ENCODE data around the gene WWTR1. TPM values are rescaled to one million over a fixed set of nuclear protein-coding genes. Genes with fewer than 3 reads are reported as not detected.
A peak's percentile ranks its signal among the peaks of the same experiment; 100 is the strongest.

The WWTR1 gene
- total and polyA plus RNA-seq, 2 of the 4 experiments (the other 2 are of a cell fraction) = 38.9 to 65.3 TPM

DNA sequence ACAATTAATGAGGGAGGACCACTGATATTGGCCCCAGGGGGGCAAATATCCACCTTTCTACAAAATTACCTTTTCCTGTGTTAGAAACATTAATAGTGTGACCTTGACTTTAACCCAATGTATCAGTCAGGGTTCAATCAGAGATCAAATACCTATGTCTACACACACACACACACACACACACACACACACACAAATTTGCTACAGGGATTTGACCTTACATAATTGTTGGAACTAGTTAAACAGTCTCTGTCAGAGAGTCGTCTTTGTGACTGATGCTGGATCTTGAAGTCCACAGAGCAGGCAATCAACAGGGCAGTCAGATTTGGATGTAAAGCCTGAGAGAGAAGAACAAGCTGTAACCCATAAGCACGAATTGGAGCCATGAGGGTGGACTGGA is 150.9 kb downstream of the WWTR1 start:
- peaks cover 15% of the 10 kb centered on the region for H3K4me1 ChIP-seq (ENCODE audit: control insufficient read depth, insufficient read depth, low read length)
- H3K14ac ChIP-seq (replicated peaks; ENCODE audit: low read depth, low read length) = peak overlapping the region; percentile 67; the same call in 1 of the 2 replicates
- ATAC-seq (ENCODE audit: low read depth) (peak; percentile 6), DNase-seq (no peak)
- no peak overlapping the region for H3K4me2 ChIP-seq (ENCODE audit: low read depth, low read length)
- CTCF ChIA-PET = no interaction called here
- WGBS, 2 experiments (ENCODE audit: extremely low coverage in 2 of 2, insufficient read length in 1 of 2) = no CpG with 5 or more reads among the region's 2 CpGs
- peak overlapping the region; percentile 10; the same call in 1 of the 2 replicates for H3K23ac ChIP-seq (ENCODE audit: low read depth, low read length)
- peak overlapping the region; percentile 80; the same call in 2 of the 3 replicates for H2BK15ac ChIP-seq (ENCODE audit: low read depth, low read length)
- H4K91ac ChIP-seq (ENCODE audit: insufficient read depth, low read depth, low read length) = peak overlapping the region; percentile 64
- H2AK5ac ChIP-seq (ENCODE audit: low read depth, low read length) = peak overlapping the region; percentile 81
- dilution Hi-C loops (cut with HindIII; ENCODE audit: low sequenced_read_pairs, unreplicated experiment) = loop anchor here (25.0 kb wide), 1 partner anchor 230 kb away; no protein-coding TSS in a partner anchor
- in situ Hi-C loops (cut with MboI; ENCODE audit: low sequenced_read_pairs) = no loop called here
- no peaks in the 10 kb centered on the region for H3K79me1 ChIP-seq (ENCODE audit: low read depth in 1 of 2, low read length in 2 of 2)
- peak overlapping the region; percentile 73; the same call in 1 of the 2 replicates for H4K5ac ChIP-seq (ENCODE audit: low read depth, low read length)
- H3K18ac ChIP-seq (ENCODE audit: low read depth, low read length) = peak overlapping the region; percentile 71; the same call in 1 of the 2 replicates
- no peaks in the 10 kb centered on the region for H3K9me3 ChIP-seq (ENCODE audit: control insufficient read depth, insufficient read depth, low read length)
- H2AK9ac ChIP-seq (replicated peaks; ENCODE audit: low read depth, low read length, poor library complexity) = peak overlapping the region; percentile 42
- H2BK20ac ChIP-seq (ENCODE audit: low read depth, low read length) = peak overlapping the region; percentile 68
- TF ChIP-seq RAD21 (IDR thresholded peaks at IDR 0.05; ENCODE audit: low read length) (no peak), FOS (IDR thresholded peaks at IDR 0.05; ENCODE audit: low read depth, low read length) (no peak), MAZ (IDR thresholded peaks at IDR 0.05; ENCODE audit: borderline replicate concordance, low read depth, low read length) (no peak), MXI1 (IDR thresholded peaks at IDR 0.05; ENCODE audit: borderline replicate concordance, low read depth, low read length) (no peak)
- H3K9me1 ChIP-seq (ENCODE audit: insufficient read depth, low read length) = peaks cover 15% of the 10 kb centered on the region
- intact Hi-C loops (cut with micrococcal nuclease) = no loop called here
- no peak overlapping the region for H3K4me3 ChIP-seq (ENCODE audit: insufficient read depth, low read depth, low read length)
- H4K8ac ChIP-seq (ENCODE audit: low read depth in 2 of 2, low read length in 2 of 2) = peak overlapping the region; percentile 63 to 66; a peak in 3 of 4 replicates
- no peaks in the 10 kb centered on the region for H3K27me3 ChIP-seq (ENCODE audit: control insufficient read depth, insufficient read depth, low read length)
- POLR2A ChIA-PET (ENCODE audit: unreplicated experiment) = no interaction called here
- H4K20me1 ChIP-seq (ENCODE audit: insufficient read depth, low read length) = no peaks in the 10 kb centered on the region
- H2BK5ac ChIP-seq (ENCODE audit: low read depth, low read length, poor library complexity, severe bottlenecking) = peak overlapping the region; percentile 28
- 0 out of 2 replicates have a peak overlapping the region, but pooled peaks have one; percentile 2 for H3K9ac ChIP-seq (ENCODE audit: low read depth, low read length)
- peak overlapping the region; percentile 57 for H3K4ac ChIP-seq (ENCODE audit: low read depth, low read length)
- no peaks in the 10 kb centered on the region for H3K36me3 ChIP-seq (ENCODE audit: control insufficient read depth, insufficient read depth, low read length)
- H2AFZ ChIP-seq (replicated peaks; ENCODE audit: low read length, poor library complexity) = peak overlapping the region; percentile 83
- H3K27ac ChIP-seq (ENCODE audit: insufficient read depth, low read length) = peak overlapping the region; percentile 25; the same call in 1 of the 2 replicates
- H3K56ac ChIP-seq (ENCODE audit: extremely low read depth, insufficient read depth, low read length) = no peak overlapping the region
- no TSS peak for BruUV-seq (replicated peaks)
- peak overlapping the region; percentile 86 for H2BK120ac ChIP-seq (ENCODE audit: low read depth, low read length)

Measured in IMR-90 (cell line).